Memory B cell (primary cell): ENCODE results near the gene CAMTA1.

ENCODE experiments used
- ATAC-seq: fragments of 150-1000 bp; cut with Tn5 transposase; 2 replicates; pipeline ENCODE4 v1.10.0; 2021; ENCODE audit warnings: low read depth, mild to moderate bottlenecking, moderate library complexity
- DNase-seq, 2 donors: peaks; one replicate each; pipeline ENCODE4 v3.0.0; 2022; ENCODE audit warnings: low spot score in 2 of 2
- H3K27ac Mint-ChIP-seq: one replicate; pipeline ENCODE4 v1.8.0; 2022; ENCODE audit warnings: mild to moderate bottlenecking, moderate library complexity, mixed read lengths
- H3K27me3 Mint-ChIP-seq: one replicate; pipeline ENCODE4 v1.8.0; 2022; ENCODE audit warnings: mixed read lengths
- H3K36me3 Mint-ChIP-seq: one replicate; pipeline ENCODE4 v1.8.0; 2022; ENCODE audit warnings: mild to moderate bottlenecking, mixed read lengths
- H3K4me1 Mint-ChIP-seq: one replicate; pipeline ENCODE4 v1.8.0; 2022; ENCODE audit warnings: mixed read lengths
- H3K4me3 Mint-ChIP-seq: one replicate; pipeline ENCODE4 v1.8.0; 2022; ENCODE audit warnings: mild to moderate bottlenecking, moderate library complexity, mixed read lengths
- H3K9me3 Mint-ChIP-seq: one replicate; pipeline ENCODE4 v1.8.0; 2022; ENCODE audit warnings: mixed read lengths

CAMTA1 gene

DNA sequence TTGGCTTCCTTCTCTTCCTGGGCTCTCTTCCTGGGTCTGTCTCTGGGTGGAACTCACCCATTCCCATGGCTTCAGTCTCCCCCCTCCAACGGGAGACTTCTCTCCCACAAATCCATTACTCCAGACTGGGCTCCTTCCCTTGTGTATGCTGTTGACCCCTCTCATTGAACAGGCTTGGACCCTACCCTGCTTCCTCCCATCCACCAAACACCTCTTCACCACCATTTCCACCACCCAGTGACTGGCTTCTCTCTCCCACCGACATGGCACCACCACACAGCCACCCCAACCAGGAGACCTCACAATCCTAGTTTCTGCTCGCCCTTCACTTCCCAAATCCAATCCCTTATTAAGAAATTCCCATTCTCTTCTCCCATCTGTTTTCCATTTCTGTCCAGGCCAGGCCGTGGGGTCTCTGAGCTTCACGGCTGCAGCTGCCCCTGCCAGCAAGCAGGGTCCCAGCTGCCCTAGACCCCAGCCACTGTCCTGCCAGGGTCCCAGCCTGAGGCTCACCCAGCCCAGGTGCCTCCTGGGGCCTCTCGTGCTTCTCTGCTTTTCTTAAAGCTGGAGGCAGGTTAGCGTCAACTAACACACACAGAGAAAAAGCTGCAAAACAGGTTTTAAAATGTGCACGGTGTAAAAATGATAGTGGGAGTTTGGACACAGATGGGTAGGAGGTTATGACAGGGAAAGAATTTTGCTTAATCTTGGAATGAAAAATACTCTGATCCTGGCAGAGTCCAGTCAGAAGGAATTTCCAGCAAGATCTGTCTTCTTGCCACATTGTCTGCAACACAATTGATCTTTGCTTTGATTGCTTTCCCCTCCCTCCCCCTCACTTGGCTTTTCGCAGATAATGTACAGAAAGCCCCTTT lies 602.0 kb downstream of the CAMTA1 start:
- H3K9me3 Mint-ChIP-seq: peaks cover 5% of the 10 kb centered on the region
- no peak overlapping the region for H3K4me3 Mint-ChIP-seq
- peaks cover 2% of the 10 kb centered on the region for H3K27me3 Mint-ChIP-seq
- H3K27ac Mint-ChIP-seq: no peak overlapping the region
- H3K4me1 Mint-ChIP-seq: no peaks in the 10 kb centered on the region
- no peak for DNase-seq
- ATAC-seq: no peak
- H3K36me3 Mint-ChIP-seq: no peaks in the 10 kb centered on the region

DNA sequence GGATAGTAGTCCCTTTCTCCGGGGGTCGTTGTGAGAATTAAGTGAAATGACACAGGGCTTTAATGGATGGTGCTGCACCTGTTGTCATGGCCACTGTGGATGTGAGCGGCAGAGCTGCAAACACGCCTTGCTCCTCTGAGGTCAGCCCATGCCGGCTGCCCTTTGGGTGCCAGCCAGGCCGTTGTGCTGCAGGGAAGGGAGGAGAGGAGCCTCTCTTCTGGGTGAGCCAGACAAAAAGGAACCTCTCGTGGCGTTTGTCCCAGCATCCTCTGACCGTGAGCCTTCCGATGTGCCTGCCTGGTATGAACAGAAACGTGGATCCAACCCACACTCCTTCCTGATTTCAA lies 602.9 kb downstream of the CAMTA1 start:
- Mint-ChIP-seq H3K9me3 (peaks cover 3% of the 10 kb centered on the region), H3K36me3 (no peaks in the 10 kb centered on the region), H3K4me1 (no peaks in the 10 kb centered on the region), H3K27me3 (peaks cover 2% of the 10 kb centered on the region), H3K27ac (no peak overlapping the region), H3K4me3 (no peak overlapping the region)
- no peak for ATAC-seq
- DNase-seq: no peak

DNA sequence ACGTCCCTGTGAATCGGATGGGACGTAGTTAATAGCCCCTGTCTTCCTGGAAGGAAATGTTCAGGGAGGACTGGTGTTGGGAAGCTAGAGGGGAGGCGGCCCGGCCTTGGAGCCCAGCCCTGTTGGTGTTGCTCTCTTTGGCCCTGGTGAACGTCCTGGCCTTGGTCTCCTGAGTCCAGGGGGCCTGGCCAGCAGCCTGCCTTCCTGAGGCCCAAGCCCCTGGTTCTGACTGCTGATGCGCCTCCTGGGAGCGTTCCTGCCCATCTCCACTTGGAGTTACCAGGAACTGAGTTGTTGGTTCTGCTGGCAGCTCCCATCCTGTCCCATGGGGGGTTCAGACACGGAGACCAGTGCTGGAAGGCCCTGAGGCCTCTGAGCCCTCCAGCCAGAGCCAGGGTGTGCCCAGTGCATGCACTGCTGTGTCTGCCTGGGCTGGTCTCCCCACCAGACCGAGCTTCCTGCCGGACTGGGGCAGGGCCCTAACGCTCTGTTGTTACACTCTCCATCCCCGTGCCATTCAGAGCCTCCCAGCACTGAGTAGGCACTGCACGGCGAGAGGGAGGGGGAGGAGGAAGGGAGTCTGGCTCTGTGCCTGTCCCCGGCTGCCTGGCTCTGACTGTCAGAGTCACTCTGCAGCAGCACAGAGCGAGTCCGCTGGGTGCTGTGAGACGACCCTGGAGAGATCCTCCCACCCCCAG lies 603.4 kb downstream of the CAMTA1 start:
- Mint-ChIP-seq H3K27me3 (no peaks in the 10 kb centered on the region), H3K4me1 (no peaks in the 10 kb centered on the region)
- no peak for DNase-seq

DNA sequence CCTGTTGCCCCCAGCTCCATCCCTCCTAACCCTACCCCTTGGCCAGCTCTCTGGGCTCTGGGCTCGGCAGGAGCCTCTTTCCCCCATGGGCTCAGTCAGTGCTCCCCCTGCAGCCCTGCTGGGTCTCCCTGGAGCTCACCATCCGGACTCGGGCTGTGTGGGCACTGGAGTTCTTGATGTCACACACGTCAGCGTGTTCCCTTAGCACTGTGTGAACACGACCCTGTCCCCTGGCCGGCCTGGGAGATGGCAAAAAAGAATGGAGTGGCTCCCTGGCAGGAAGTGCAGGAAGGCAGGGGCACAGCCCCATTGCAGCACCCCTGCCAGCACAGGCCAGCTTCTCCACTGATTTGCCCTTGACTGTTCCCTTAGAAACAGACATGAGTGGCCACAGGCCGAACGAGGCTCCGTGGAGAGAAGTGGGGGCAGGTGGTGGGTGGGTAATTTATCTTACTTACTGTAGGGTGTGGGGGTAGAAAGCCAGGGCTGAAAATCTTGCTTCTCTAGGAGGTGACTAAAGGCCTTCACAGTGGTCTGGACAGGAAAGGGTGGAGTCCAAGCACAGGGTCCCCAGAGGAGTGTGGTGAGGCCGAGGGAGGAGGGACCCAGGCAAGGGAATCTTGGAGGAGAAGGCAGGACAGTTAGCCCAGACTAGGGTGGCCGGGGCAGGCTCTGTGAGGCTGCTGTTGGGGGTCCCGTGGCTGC lies 604.1 kb downstream of the CAMTA1 start:
- no peak overlapping the region for H3K4me3 Mint-ChIP-seq
- no peak for ATAC-seq
- no peak overlapping the region for H3K27ac Mint-ChIP-seq

More for the DNA sequence above, 603.4 kb downstream of the CAMTA1 start:
- Mint-ChIP-seq H3K4me3 (no peak overlapping the region), H3K9me3 (peaks cover under 1% of the 10 kb centered on the region), H3K36me3 (no peaks in the 10 kb centered on the region), H3K27ac (no peak overlapping the region)
- no peak for ATAC-seq

DNA sequence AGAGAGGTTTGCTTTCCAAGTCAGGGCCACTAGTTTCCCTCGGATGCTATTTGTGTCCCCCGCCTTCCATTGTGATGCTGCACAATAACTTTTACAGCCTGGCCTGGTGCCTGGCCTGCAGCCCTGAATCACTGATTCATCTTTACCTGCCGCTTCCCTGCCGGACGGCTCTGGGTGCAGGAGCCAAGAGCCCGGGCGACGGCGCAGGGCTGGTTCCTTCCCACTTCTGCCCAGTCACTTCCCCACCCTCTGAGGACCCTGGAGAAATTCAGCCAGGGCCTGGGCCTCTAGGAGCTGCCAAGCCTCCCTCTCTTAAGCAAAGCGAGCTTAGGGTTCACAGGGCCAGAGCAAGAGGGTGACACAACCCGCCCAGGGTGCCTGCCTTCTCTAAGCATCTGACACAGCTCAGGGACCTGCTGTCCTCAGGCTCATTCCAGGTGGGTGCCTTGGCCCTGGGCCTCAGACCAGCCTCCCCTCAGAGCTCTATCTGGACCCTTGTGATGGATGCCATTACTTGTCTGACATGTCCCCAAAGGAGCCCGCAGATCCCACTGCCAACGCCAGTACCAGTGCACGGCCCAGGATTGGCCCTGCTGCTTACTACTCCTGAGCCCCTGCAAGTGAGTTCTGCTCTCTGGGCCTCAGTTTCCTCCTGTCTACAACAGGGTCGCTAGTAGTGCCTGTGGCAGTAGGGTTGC lies 604.8 kb downstream of the CAMTA1 start:
- Mint-ChIP-seq H3K9me3 (peaks cover 3% of the 10 kb centered on the region), H3K36me3 (no peaks in the 10 kb centered on the region), H3K27ac (no peak overlapping the region), H3K4me1 (no peaks in the 10 kb centered on the region), H3K4me3 (no peak overlapping the region), H3K27me3 (no peaks in the 10 kb centered on the region)
- no peak for DNase-seq
- no peak for ATAC-seq

More for the DNA sequence above, 604.1 kb downstream of the CAMTA1 start:
- no peak for DNase-seq
- Mint-ChIP-seq H3K9me3 (no peaks in the 10 kb centered on the region), H3K27me3 (no peaks in the 10 kb centered on the region), H3K4me1 (no peaks in the 10 kb centered on the region), H3K36me3 (no peaks in the 10 kb centered on the region)

DNA sequence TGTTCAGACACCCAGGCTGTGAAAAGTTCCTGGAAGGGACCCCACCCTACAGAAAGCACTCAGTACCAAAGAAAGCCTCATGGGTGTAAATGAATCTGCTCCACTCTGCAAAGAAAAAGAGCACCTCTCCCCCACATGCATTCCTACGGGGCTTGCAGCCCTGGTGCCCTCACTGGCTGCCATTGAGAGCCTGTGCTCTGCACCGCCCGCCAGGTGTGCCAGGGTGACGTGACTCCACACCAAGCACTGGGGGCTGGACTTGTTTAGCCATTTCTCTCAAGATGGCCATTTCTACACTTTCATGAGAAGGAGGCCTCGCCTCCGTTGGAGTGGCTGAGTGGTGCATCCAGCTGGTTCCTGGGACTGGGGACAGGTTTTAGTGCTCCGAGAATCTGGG lies 605.3 kb downstream of the CAMTA1 start:
- Mint-ChIP-seq H3K9me3 (peaks cover 5% of the 10 kb centered on the region), H3K27me3 (peaks cover 2% of the 10 kb centered on the region), H3K4me3 (no peak overlapping the region), H3K36me3 (no peaks in the 10 kb centered on the region), H3K27ac (no peak overlapping the region), H3K4me1 (no peaks in the 10 kb centered on the region)
- no peak for ATAC-seq
- no peak for DNase-seq

DNA sequence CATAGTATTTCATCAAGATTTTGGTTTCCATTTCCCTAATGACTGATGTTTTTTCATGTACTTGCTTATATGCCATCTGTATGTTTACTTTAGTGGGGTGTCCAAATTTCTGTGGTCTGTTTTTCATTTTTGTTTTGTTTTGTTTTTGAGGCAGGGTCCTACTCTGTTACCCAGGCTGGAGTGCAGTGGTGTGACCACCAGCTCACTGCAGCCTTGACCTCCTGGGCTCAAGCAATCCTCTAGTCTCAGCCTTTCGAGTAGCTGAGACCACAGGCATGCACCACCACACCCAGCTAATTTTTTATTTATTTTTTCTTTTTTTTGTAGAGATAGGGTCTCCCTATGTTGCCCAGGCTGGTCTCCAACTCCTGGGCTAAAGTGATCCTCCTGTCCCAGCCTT lies 607.9 kb downstream of the CAMTA1 start:
- peaks cover 1% of the 10 kb centered on the region for H3K36me3 Mint-ChIP-seq
- H3K4me3 Mint-ChIP-seq: no peak overlapping the region
- H3K27ac Mint-ChIP-seq: no peak overlapping the region
- DNase-seq (no peak), ATAC-seq (no peak)
- H3K4me1 Mint-ChIP-seq: no peaks in the 10 kb centered on the region
- H3K9me3 Mint-ChIP-seq: peaks cover 16% of the 10 kb centered on the region
- peaks cover 2% of the 10 kb centered on the region for H3K27me3 Mint-ChIP-seq

DNA sequence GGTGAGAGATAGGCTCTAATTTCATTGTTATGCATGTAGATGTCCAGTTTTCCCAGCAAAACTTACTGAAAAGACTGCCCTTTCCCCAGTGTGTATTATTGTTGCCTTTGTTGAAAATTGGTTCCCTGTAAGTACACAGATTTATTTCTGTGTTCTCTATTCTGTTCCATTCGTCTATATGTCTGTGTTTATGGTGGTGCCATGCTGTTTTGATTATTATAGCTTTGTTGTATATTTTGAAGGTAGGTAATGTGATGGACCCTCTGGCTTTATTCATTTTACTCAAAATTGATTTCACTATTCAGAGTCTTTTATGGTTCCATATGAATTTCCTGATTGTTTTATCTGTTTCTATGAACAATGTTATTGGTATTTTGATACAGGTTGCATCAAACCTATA lies 610.0 kb downstream of the CAMTA1 start:
- Mint-ChIP-seq H3K9me3 (peaks cover 21% of the 10 kb centered on the region), H3K4me1 (no peaks in the 10 kb centered on the region), H3K27ac (no peak overlapping the region), H3K4me3 (no peak overlapping the region), H3K27me3 (peaks cover 4% of the 10 kb centered on the region), H3K36me3 (peaks cover 1% of the 10 kb centered on the region)
- ATAC-seq (no peak), DNase-seq (no peak)

DNA sequence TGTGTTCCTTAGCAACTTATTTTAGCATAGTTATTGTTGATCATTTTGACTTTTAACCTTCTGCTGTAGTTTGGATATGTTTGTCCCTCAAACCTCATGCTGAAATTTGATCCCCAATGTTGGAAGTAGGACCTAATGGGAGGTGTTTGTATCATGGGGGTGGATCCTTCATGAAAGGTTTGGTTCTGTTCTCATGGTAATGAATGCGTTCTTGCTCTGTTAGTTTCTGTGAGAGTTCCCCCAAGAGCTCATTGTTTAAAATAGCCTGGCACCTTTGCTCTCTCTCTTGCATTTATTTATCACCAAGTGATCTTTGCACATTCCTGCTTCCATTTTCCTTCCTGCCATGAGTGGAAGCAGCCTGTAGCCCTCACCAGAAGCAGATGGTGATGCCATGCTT lies 613.7 kb downstream of the CAMTA1 start:
- DNase-seq: no peak
- H3K9me3 Mint-ChIP-seq: peaks cover 25% of the 10 kb centered on the region
- H3K27ac Mint-ChIP-seq: no peak overlapping the region
- H3K4me1 Mint-ChIP-seq: no peaks in the 10 kb centered on the region
- H3K4me3 Mint-ChIP-seq: no peak overlapping the region
- peaks cover 9% of the 10 kb centered on the region for H3K27me3 Mint-ChIP-seq
- ATAC-seq: no peak
- H3K36me3 Mint-ChIP-seq: peaks cover 1% of the 10 kb centered on the region

DNA sequence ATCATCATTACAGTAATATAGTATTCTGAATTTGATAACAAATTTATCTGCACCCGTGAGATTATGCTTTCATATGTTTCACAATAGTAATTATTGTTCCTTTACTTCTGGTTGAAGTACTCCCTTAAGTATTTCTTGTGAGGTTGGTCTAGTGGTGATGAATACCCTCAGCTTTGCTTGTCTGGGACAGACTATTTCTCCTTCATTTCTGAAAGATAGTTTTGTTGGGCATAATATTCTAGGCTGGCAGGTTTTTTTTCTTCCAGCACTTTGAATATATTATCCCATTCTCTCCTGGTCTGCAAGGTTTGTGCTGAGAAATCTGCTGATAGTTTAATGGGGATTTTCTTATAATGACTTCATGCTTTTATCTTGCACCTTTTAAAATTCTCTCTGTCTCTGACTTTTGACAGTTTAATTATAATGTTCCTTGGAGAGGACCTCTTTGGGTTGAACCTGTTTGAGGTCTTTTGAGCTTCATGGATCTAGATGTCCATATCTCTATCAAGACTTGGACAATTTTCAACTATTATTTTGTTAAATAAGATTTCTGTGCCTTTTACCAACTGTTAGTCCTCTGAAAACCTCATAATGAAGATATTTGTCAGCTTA lies 614.4 kb downstream of the CAMTA1 start:
- peaks cover 9% of the 10 kb centered on the region for H3K27me3 Mint-ChIP-seq
- peaks cover 23% of the 10 kb centered on the region for H3K9me3 Mint-ChIP-seq
- no peak for ATAC-seq
- no peak for DNase-seq
- no peaks in the 10 kb centered on the region for H3K4me1 Mint-ChIP-seq
- H3K27ac Mint-ChIP-seq: no peak overlapping the region
- H3K36me3 Mint-ChIP-seq: peaks cover 1% of the 10 kb centered on the region
- no peak overlapping the region for H3K4me3 Mint-ChIP-seq

DNA sequence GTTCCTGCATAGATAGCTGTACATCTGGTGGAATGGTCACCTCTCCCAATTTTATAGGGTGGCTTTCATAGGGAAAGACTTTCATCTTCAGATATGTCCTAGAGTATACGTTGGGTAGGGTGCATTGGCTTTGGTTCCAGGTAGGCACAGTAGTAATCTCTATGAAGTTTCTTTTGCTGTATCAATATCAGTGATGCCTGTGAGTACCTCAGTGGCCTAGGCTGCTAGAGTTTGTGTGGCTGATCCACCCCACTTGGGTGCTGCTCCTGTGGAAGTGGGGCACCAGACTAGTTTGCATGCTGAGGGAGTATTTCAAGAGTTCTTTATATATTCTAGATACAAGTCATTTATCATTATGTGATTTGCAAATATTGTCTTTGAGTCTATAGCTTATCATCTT lies 615.3 kb downstream of the CAMTA1 start:
- no peaks in the 10 kb centered on the region for H3K4me1 Mint-ChIP-seq
- no peak for DNase-seq

DNA sequence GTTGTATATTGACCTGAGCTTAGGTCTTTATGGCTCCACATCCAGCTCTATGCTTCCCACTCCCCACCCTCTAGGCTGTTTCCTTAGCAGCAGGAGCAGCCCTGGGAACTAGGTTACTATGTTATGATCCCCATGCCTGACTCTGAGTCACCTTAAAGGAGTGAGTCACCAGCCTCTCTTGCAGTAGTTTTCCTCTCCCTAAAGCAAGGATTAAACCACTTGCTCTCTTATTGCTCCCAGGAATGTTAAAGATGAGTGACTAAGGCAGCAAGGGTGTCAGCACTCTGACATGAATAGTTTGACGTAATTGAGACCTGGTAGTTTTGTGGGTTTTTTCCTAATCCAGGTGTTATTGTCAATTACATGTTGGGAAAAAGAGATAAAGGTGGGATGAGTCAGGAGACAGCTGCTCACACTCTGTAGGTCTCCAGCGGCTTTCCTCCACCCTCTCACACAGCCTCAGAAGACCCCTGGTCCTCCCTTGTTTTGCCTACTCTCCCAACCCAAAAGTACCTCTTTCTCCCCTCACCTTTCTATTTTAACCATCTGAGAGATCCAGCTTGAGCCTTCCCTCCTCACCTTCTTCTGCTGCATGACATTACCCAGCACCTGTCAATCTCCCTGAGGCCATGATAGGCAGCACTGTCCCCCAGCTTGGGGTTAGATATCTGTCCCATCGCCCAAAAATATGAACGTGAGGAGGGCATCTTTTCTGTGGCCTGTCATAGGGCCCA lies 616.7 kb downstream of the CAMTA1 start:
- Mint-ChIP-seq H3K36me3 (no peaks in the 10 kb centered on the region), H3K4me1 (no peaks in the 10 kb centered on the region), H3K9me3 (peaks cover 15% of the 10 kb centered on the region), H3K27me3 (peaks cover 7% of the 10 kb centered on the region), H3K4me3 (no peak overlapping the region), H3K27ac (no peak overlapping the region)
- DNase-seq (no peak), ATAC-seq (no peak)

More for the DNA sequence above, 615.3 kb downstream of the CAMTA1 start:
- H3K27me3 Mint-ChIP-seq: peaks cover 7% of the 10 kb centered on the region
- H3K36me3 Mint-ChIP-seq: peaks cover 1% of the 10 kb centered on the region
- peaks cover 20% of the 10 kb centered on the region for H3K9me3 Mint-ChIP-seq
- no peak overlapping the region for H3K27ac Mint-ChIP-seq
- no peak for ATAC-seq
- H3K4me3 Mint-ChIP-seq: no peak overlapping the region

DNA sequence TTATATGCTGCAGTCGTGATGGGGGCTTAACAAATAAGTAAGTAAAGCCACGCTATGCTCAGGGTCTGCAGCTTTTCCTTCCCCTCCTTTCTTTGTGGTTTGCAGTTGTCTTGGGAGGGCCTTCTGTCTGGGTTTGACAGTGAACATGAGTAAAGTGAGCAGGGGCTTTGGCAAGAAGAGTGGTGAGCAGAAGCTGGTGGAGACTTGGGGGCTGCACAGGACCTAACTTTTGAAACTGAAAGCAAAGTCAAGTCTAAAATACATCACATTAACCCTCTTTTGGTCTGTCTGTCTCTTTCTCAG lies 617.2 kb downstream of the CAMTA1 start:
- Mint-ChIP-seq H3K36me3 (no peaks in the 10 kb centered on the region), H3K27ac (no peak overlapping the region), H3K4me1 (no peaks in the 10 kb centered on the region), H3K4me3 (no peak overlapping the region), H3K9me3 (peaks cover 10% of the 10 kb centered on the region), H3K27me3 (peaks cover 7% of the 10 kb centered on the region)
- DNase-seq (no peak), ATAC-seq (no peak)
